Measurements from ENCODE around the gene GPR101.

The GPR101 gene

GRCh38 chrX:137033774-137034507, at the start of gene GPR101:
TSS of gene GPR101 (minus strand) at chrX:137033995. CDS start at chrX:137031674, 2,321 bp downstream.
- peak; percentile 47 for DNase-seq (ENCODE audit: low spot score)

GRCh38 chrX:137081239-137081638, 47.4 kb upstream of the GPR101 start:
- no peak for DNase-seq (ENCODE audit: low spot score)

GRCh38 chrX:137072396-137072795, 38.6 kb upstream of the GPR101 start:
- DNase-seq (ENCODE audit: low spot score), result no peak

GRCh38 chrX:137071596-137071995, 37.8 kb upstream of the GPR101 start:
- no peak for DNase-seq (ENCODE audit: low spot score)

GRCh38 chrX:137067147-137067546, 33.4 kb upstream of the GPR101 start:
- no peak for DNase-seq (ENCODE audit: low spot score)

GRCh38 chrX:137062915-137063617, 29.3 kb upstream of the GPR101 start:
- no peak for DNase-seq (ENCODE audit: low spot score)

GRCh38 chrX:137058339-137059127, 24.7 kb upstream of the GPR101 start:
- no peak for DNase-seq (ENCODE audit: low spot score)

- DNase-seq (ENCODE audit: low spot score), result peak; percentile 27
Measured at GRCh38 chrX:137052643-137053235, 18.9 kb upstream of the GPR101 start.

- peak; percentile 86 for DNase-seq (ENCODE audit: low spot score)
Measured at GRCh38 chrX:137051978-137052642, 18.3 kb upstream of the GPR101 start.

- no peak for DNase-seq (ENCODE audit: low spot score)
Measured at GRCh38 chrX:137044893-137045292, 11.1 kb upstream of the GPR101 start.

- no peak for DNase-seq (ENCODE audit: low spot score)
Measured at GRCh38 chrX:137043736-137044135, 9.9 kb upstream of the GPR101 start.

GRCh38 chrX:137041329-137041728, 7.5 kb upstream of the GPR101 start:
- no peak for DNase-seq (ENCODE audit: low spot score)

- DNase-seq (ENCODE audit: low spot score), result no peak
Measured at GRCh38 chrX:137040113-137040794, 6.5 kb upstream of the GPR101 start.

- DNase-seq (ENCODE audit: low spot score), result no peak
Measured at GRCh38 chrX:137034508-137034872, 695 bp upstream of the GPR101 start.

GRCh38 chrX:137032841-137033773, 688 bp downstream of the GPR101 start:
- no peak for DNase-seq (ENCODE audit: low spot score)

GRCh38 chrX:137032341-137032694, 1.5 kb downstream of the GPR101 start:
- no peak for DNase-seq (ENCODE audit: low spot score)

- DNase-seq (ENCODE audit: low spot score), result peak; percentile 55
Measured at GRCh38 chrX:137031517-137032340, 2.1 kb downstream of the GPR101 start.

GRCh38 chrX:137031039-137031438, 2.8 kb downstream of the GPR101 start:
- DNase-seq (ENCODE audit: low spot score), result no peak

- DNase-seq (ENCODE audit: low spot score), result no peak
Measured at GRCh38 chrX:137028699-137029098, 5.1 kb downstream of the GPR101 start.
